Measurements from ENCODE around the gene PRKG1. TPM values are rescaled to one million over a fixed set of nuclear protein-coding genes. Genes with fewer than 3 reads are reported as not detected.
A peak's percentile ranks its signal among the peaks of the same experiment; 100 is the strongest.

PRKG1 gene
- total RNA-seq, 1 donor from 2014 or later, result 26.4 TPM

DNA sequence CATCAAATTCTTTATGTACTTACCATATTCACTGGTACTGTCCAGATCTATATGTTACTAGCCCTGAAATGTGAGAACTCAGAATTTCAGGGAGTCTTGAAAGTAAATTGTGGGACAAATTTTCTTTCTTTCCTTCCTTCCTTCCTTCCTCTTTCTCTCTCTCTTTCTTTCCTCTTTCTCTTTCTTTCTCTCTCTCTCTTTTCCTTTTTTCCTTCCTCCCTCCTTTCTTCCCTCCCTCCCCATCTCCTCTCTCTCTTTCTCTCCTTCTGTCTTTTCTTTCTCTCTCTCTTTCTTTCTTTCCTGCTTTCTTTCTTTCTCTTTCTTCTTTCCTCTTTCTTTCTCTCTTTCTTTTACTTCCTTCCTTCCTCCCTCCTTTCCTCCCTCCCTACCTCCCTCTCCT lies 882.5 kb downstream of the PRKG1 start:
- Histone ChIP-seq H3K4me1 (peaks cover 79% of the 10 kb centered on the region), H3K9ac (no peak overlapping the region), H3F3A (ENCODE audit: low read depth) (peaks cover 40% of the 10 kb centered on the region), H2AFZ (replicated peaks) (no peak overlapping the region), H4K20me1 (ENCODE audit: low read depth) (no peaks in the 10 kb centered on the region), H3K79me2 (ENCODE audit: low read depth) (no peaks in the 10 kb centered on the region), H3K9me3 (ENCODE audit: low read depth) (no peaks in the 10 kb centered on the region), H3K27ac (peak overlapping the region; percentile 73), H3K27me3 (no peaks in the 10 kb centered on the region), H3K4me2 (peak overlapping the region; percentile 12), H3K36me3 (no peaks in the 10 kb centered on the region), H3K4me3 (no peak overlapping the region)
- no peaks in the 10 kb centered on the region for H3K9me3 Mint-ChIP-seq
- no peaks in the 10 kb centered on the region for H3K27me3 Mint-ChIP-seq (ENCODE audit: insufficient read depth, low read depth)
- no peak for DNase-seq (ENCODE audit: low spot score)
- H3K4me3 Mint-ChIP-seq, result no peak overlapping the region
- no peaks in the 10 kb centered on the region for H3K36me3 Mint-ChIP-seq
- H3K4me1 Mint-ChIP-seq, result peaks cover 3% of the 10 kb centered on the region
- no peak overlapping the region for H3K27ac Mint-ChIP-seq
- TF ChIP-seq EZH2 (IDR thresholded peaks at IDR 0.05) (no peak), EZH2phosphoT487 (IDR thresholded peaks at IDR 0.05) (no peak), CTCF (IDR thresholded peaks at IDR 0.05) (no peak)

DNA sequence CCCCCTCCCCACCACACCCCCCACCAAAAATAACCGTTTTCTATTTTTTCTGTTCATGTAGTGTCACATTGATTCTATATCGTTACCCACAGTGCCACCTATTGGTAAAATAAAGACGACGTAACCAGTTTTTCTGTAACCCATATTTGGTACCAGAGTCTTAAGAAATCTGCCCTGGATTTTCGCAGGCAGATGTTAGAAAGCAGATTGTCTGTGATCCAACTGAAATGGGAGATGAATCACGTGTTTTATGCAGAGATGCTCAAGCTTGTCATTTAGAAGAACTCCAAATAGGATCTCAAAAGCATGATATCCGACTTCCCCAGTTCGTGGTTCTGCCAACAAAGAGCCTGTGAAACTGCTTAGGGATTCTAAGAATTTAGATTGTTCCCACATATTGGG lies 886.2 kb downstream of the PRKG1 start:
- no peaks in the 10 kb centered on the region for H3K9me3 ChIP-seq (ENCODE audit: low read depth)
- H3K4me3 ChIP-seq, result no peak overlapping the region
- H3K79me2 ChIP-seq (ENCODE audit: low read depth), result no peaks in the 10 kb centered on the region
- no peaks in the 10 kb centered on the region for H3K36me3 ChIP-seq
- H3K4me3 Mint-ChIP-seq, result no peak overlapping the region
- H3K4me1 Mint-ChIP-seq, result peaks cover 3% of the 10 kb centered on the region
- H3K27me3 Mint-ChIP-seq (ENCODE audit: insufficient read depth, low read depth), result peaks cover 3% of the 10 kb centered on the region
- no peak overlapping the region for H3K27ac ChIP-seq
- no peaks in the 10 kb centered on the region for H3K36me3 Mint-ChIP-seq
- H4K20me1 ChIP-seq (ENCODE audit: low read depth), result no peaks in the 10 kb centered on the region
- H3K27ac Mint-ChIP-seq, result no peak overlapping the region
- H3K9ac ChIP-seq, result no peak overlapping the region
- H3K4me2 ChIP-seq, result peak overlapping the region; percentile 40
- H2AFZ ChIP-seq (replicated peaks), result peak overlapping the region; percentile 98
- H3F3A ChIP-seq (ENCODE audit: low read depth), result peaks cover 10% of the 10 kb centered on the region
- peaks cover 42% of the 10 kb centered on the region for H3K4me1 ChIP-seq
- TF ChIP-seq EZH2 (IDR thresholded peaks at IDR 0.05) (no peak), CTCF (IDR thresholded peaks at IDR 0.05) (peak; percentile 77)
- H3K27me3 ChIP-seq, result no peaks in the 10 kb centered on the region
- H3K9me3 Mint-ChIP-seq, result no peaks in the 10 kb centered on the region
- peak; percentile 67 for DNase-seq (ENCODE audit: low spot score)

- Histone ChIP-seq H3K4me3 (no peak overlapping the region), H3K9ac (no peak overlapping the region), H3F3A (ENCODE audit: low read depth) (peaks cover 9% of the 10 kb centered on the region), H3K36me3 (no peaks in the 10 kb centered on the region), H2AFZ (replicated peaks) (no peak overlapping the region), H3K27me3 (no peaks in the 10 kb centered on the region), H3K4me1 (peaks cover 33% of the 10 kb centered on the region), H3K79me2 (ENCODE audit: low read depth) (no peaks in the 10 kb centered on the region), H3K4me2 (no peak overlapping the region), H3K27ac (no peak overlapping the region), H4K20me1 (ENCODE audit: low read depth) (no peaks in the 10 kb centered on the region), H3K9me3 (ENCODE audit: low read depth) (no peaks in the 10 kb centered on the region)
- H3K4me1 Mint-ChIP-seq, result no peaks in the 10 kb centered on the region
- H3K36me3 Mint-ChIP-seq, result no peaks in the 10 kb centered on the region
- no peak for TF ChIP-seq EZH2 (IDR thresholded peaks at IDR 0.05)
- TF ChIP-seq CTCF (IDR thresholded peaks at IDR 0.05), result no peak
- TF ChIP-seq EZH2phosphoT487 (IDR thresholded peaks at IDR 0.05), result no peak
- no peak for DNase-seq (ENCODE audit: low spot score)
- peaks cover 3% of the 10 kb centered on the region for H3K27me3 Mint-ChIP-seq (ENCODE audit: insufficient read depth, low read depth)
- H3K27ac Mint-ChIP-seq, result no peak overlapping the region
- no peaks in the 10 kb centered on the region for H3K9me3 Mint-ChIP-seq
- H3K4me3 Mint-ChIP-seq, result no peak overlapping the region
Measured at GRCh38 chr10:51961401-51961800, 887.1 kb downstream of the PRKG1 start.
